ENCODE measurements around the gene IL18RAP. TPM values are rescaled to one million over a fixed set of nuclear protein-coding genes. Genes with fewer than 3 reads are reported as not detected.

IL18RAP gene
- total and polyA plus RNA-seq, 4 donors, result 1.00 to 34.0 (median 7.5) TPM

DNA sequence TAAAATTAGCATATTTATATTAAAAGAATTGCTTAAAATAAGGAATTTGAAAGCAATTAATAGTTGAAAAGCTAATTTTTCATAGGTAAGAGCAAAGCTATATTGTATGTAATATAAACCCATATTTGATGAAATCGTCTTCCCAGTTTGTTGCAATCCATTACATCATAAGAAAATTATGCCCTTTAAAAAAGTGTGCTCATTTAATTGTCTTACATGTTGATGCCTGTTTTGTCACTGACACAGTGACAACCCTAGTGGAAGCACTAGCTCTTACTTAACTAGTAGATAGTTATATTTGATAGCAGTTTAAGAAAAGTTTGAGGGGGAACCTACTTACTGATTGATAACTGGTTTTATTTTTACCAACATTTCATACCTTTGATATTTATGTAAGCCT lies 30.0 kb upstream of the IL18RAP start:
- Histone ChIP-seq H3K27ac (ENCODE audit: low read depth in 1 of 2, low read length in 1 of 2) (no peak overlapping the region), H3K27me3 (ENCODE audit: control insufficient read depth in 3 of 3, insufficient read depth in 3 of 3, low read length in 2 of 3) (no peaks in the 10 kb centered on the region), H3K4me3 (no peak overlapping the region), H3K36me3 (ENCODE audit: control insufficient read depth in 4 of 4, insufficient read depth in 4 of 4, low read length in 4 of 4) (peaks cover 0 to 1% (median 0%) of the 10 kb centered on the region in 4 donors), H3K9ac (ENCODE audit: insufficient read depth in 1 of 2, low read length in 2 of 2) (no peak overlapping the region), H3K4me1 (ENCODE audit: control insufficient read depth in 5 of 5, insufficient read depth in 5 of 5, low read length in 5 of 5) (no peaks in the 10 kb centered on the region), H3K9me3 (ENCODE audit: control insufficient read depth in 4 of 4, insufficient read depth in 3 of 4, low read length in 3 of 4) (no peaks in the 10 kb centered on the region)
- TF ChIP-seq, protein P1, sequence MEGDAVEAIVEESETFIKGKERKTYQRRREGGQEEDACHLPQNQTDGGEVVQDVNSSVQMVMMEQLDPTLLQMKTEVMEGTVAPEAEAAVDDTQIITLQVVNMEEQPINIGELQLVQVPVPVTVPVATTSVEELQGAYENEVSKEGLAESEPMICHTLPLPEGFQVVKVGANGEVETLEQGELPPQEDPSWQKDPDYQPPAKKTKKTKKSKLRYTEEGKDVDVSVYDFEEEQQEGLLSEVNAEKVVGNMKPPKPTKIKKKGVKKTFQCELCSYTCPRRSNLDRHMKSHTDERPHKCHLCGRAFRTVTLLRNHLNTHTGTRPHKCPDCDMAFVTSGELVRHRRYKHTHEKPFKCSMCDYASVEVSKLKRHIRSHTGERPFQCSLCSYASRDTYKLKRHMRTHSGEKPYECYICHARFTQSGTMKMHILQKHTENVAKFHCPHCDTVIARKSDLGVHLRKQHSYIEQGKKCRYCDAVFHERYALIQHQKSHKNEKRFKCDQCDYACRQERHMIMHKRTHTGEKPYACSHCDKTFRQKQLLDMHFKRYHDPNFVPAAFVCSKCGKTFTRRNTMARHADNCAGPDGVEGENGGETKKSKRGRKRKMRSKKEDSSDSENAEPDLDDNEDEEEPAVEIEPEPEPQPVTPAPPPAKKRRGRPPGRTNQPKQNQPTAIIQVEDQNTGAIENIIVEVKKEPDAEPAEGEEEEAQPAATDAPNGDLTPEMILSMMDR (IDR thresholded peaks at IDR 0.05; ENCODE audit: control extremely low read depth, extremely low read depth), result no peak
- 42 to 46% methylated on average over 1 of the region's 1 CpG for WGBS, 2 donors
- DNase-seq, result no peak
- ATAC-seq (ENCODE audit: insufficient read depth, low FRiP score), result no peak

DNA sequence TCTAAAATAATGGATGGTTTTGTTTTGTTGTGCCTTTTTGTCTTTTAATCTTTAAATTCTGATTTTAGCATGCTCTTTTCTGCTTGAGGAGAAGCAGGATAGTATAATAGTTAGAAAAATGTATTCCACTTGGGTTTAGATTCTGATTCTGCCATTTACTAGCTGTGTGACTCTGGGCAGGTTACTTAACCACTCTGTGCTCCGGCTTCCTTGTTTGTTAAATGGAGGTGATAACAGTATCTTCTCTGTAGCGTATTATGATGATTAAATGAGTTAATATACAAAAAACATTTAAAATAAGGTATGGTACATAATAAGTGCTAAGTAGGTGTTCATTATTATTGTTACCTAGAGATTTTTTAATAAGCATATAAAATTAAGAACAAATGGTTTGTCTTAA lies 26.9 kb upstream of the IL18RAP start:
- Histone ChIP-seq H3K36me3 (ENCODE audit: control insufficient read depth in 4 of 4, insufficient read depth in 4 of 4, low read length in 4 of 4) (no peaks in the 10 kb centered on the region), H3K4me3 (no peak overlapping the region), H3K9me3 (ENCODE audit: control insufficient read depth in 4 of 4, insufficient read depth in 3 of 4, low read length in 3 of 4) (no peaks in the 10 kb centered on the region), H3K9ac (ENCODE audit: insufficient read depth in 1 of 2, low read length in 2 of 2) (no peak overlapping the region), H3K4me1 (ENCODE audit: control insufficient read depth in 5 of 5, insufficient read depth in 5 of 5, low read length in 5 of 5) (no peaks in the 10 kb centered on the region), H3K27ac (ENCODE audit: low read depth in 1 of 2, low read length in 1 of 2) (no peak overlapping the region), H3K27me3 (ENCODE audit: control insufficient read depth in 3 of 3, insufficient read depth in 3 of 3, low read length in 2 of 3) (no peaks in the 10 kb centered on the region)
- DNase-seq (no peak), ATAC-seq (ENCODE audit: insufficient read depth, low FRiP score) (no peak)
- 94 to 95% methylated on average over 2 of the region's 2 CpGs for WGBS, 2 donors
- TF ChIP-seq, protein P1 (IDR thresholded peaks at IDR 0.05; ENCODE audit: control extremely low read depth, extremely low read depth), result no peak

DNA sequence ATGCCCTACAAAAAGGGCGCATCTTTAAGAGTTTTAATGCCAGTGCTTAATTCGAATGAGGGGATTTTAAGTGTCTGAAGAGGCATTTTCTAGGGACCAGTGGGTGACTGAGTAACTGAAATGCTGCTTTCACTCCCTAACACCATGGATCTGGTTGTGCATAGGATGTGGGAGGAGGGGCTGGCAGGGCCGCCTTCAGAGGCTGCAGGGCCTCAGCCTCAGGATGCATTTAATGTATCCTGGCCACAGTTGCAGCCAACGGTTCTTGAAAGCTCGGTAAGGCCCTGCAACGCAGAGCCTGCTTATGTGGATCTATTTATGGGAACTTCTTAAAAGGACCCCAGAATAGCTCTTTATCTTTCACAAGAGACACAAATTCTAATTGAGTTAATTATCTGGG lies 25.8 kb upstream of the IL18RAP start:
- 86 to 94% methylated on average over 6 of the region's 6 CpGs for WGBS, 2 donors
- H3K4me1 ChIP-seq (ENCODE audit: control insufficient read depth in 5 of 5, insufficient read depth in 5 of 5, low read length in 5 of 5), result no peaks in the 10 kb centered on the region
- H3K36me3 ChIP-seq (ENCODE audit: control insufficient read depth in 4 of 4, insufficient read depth in 4 of 4, low read length in 4 of 4), result no peaks in the 10 kb centered on the region
- TF ChIP-seq, protein P1 (IDR thresholded peaks at IDR 0.05; ENCODE audit: control extremely low read depth, extremely low read depth), result no peak
- DNase-seq, result no peak
- no peaks in the 10 kb centered on the region for H3K27me3 ChIP-seq (ENCODE audit: control insufficient read depth in 3 of 3, insufficient read depth in 3 of 3, low read length in 2 of 3)
- no peak overlapping the region for H3K4me3 ChIP-seq
- no peak for ATAC-seq (ENCODE audit: insufficient read depth, low FRiP score)
- no peak overlapping the region for H3K27ac ChIP-seq (ENCODE audit: low read depth in 1 of 2, low read length in 1 of 2)
- H3K9ac ChIP-seq (ENCODE audit: insufficient read depth in 1 of 2, low read length in 2 of 2), result no peak overlapping the region
- no peaks in the 10 kb centered on the region for H3K9me3 ChIP-seq (ENCODE audit: control insufficient read depth in 4 of 4, insufficient read depth in 3 of 4, low read length in 3 of 4)

DNA sequence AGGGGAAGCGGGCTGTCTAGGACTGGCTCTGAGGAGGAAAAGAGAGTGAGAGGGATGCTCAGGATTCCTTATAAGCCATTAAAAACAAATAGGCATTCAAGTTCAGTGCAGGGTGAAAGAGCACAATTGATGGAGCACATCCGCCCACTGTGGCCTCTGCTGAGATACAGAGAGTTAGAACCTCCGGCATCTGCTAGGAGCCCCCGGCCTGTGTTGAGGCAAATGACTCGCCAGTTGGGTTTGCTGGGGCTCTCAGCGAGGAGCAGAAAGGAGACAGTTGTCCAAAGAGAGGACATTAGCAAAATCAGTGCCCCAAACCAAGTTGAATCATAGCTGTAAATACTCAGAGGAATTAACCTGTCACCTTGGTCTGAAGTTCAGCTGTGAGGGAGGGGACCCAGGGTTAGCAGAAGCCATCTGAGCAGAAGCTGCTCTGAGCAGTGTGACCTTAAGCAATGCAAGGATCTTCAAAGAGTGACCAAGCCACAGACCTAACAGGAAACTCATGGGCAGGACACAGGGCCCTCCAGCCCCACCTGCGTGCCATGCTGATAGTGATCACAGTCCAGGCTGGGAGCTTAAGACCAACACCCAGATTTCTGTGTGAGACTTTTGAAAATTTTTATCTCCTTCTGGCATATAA lies 23.3 kb upstream of the IL18RAP start:
- Histone ChIP-seq H3K36me3 (ENCODE audit: control insufficient read depth in 4 of 4, insufficient read depth in 4 of 4, low read length in 4 of 4) (no peaks in the 10 kb centered on the region), H3K4me3 (no peak overlapping the region), H3K4me1 (ENCODE audit: control insufficient read depth in 5 of 5, insufficient read depth in 5 of 5, low read length in 5 of 5) (no peaks in the 10 kb centered on the region), H3K27ac (ENCODE audit: low read depth in 1 of 2, low read length in 1 of 2) (no peak overlapping the region), H3K9me3 (ENCODE audit: control insufficient read depth in 4 of 4, insufficient read depth in 3 of 4, low read length in 3 of 4) (no peaks in the 10 kb centered on the region), H3K27me3 (ENCODE audit: control insufficient read depth in 3 of 3, insufficient read depth in 3 of 3, low read length in 2 of 3) (no peaks in the 10 kb centered on the region), H3K9ac (ENCODE audit: insufficient read depth in 1 of 2, low read length in 2 of 2) (no peak overlapping the region)
- TF ChIP-seq, protein P1 (IDR thresholded peaks at IDR 0.05; ENCODE audit: control extremely low read depth, extremely low read depth), result no peak
- ATAC-seq (ENCODE audit: insufficient read depth, low FRiP score) (no peak), DNase-seq (no peak)
- WGBS, 2 donors, result 83 to 89% methylated on average over 7 of the region's 7 CpGs
